Measurements from ENCODE around the gene KCNE2.
"Not testable (repeated sequence)": the region's sequence is repeated elsewhere in the genome, so short reads cannot be mapped to it uniquely, and the experiment has no call there.

Gene KCNE2

GRCh38 chr21:34417448-34418077, 53.8 kb downstream of the KCNE2 start:
- DNase-seq: not testable (repeated sequence)
